IMR-90 (cell line): ENCODE measurements around the gene MAEA. TPM values are rescaled to one million over a fixed set of nuclear protein-coding genes. Genes with fewer than 3 reads are reported as not detected.

Experiments used
- ATAC-seq: fragments of 200-7000 bp; cut with Tn5 transposase; 2 replicates; pipeline ENCODE4 v1.9.1; 2020; ENCODE audit warnings: low read depth, mild to moderate bottlenecking, moderate library complexity
- BruUV-seq: library from RNA; stranded (reverse); fragments of 400-500 nt; replicated peaks from 2 replicates; lab custom pipeline; 2021; lab: Mats Ljungman, UMichigan
- CTCF ChIA-PET: fragments of 300-600 bp; formaldehyde crosslinking; extraction: SDS; loops from one replicate; lab custom pipeline; 2021; ENCODE audit warnings: antibody characterized with exemption; lab: Yijun Ruan, JAX
- POLR2A ChIA-PET: fragments of 300-600 bp; sonication (Branson Sonifier 250); formaldehyde crosslinking; loops from one replicate; lab custom pipeline; 2022; ENCODE audit warnings: antibody characterized with exemption; ENCODE audit not compliant: unreplicated experiment; lab: Charles Lee
- DNase-seq: peaks from one replicate; pipeline ENCODE4 v3.0.0; 2013
- H2AFZ ChIP-seq: replicated peaks from 2 replicates; pipeline ENCODE3; 2013; ENCODE audit warnings: low read length, mild to moderate bottlenecking; ENCODE audit not compliant: poor library complexity
- H2AK5ac ChIP-seq: 2 replicates; pipeline ENCODE4 v1.6.1; 2013; ENCODE audit warnings: low read depth, low read length, inconsistent platforms
- H2AK9ac ChIP-seq: replicated peaks from 2 replicates; pipeline ENCODE3; 2013; ENCODE audit warnings: mild to moderate bottlenecking, low read depth, low read length, moderate library complexity; ENCODE audit not compliant: poor library complexity
- H2BK120ac ChIP-seq: 2 replicates; pipeline ENCODE4 v1.6.1; 2013; ENCODE audit warnings: low read depth, low read length, inconsistent platforms
- H2BK15ac ChIP-seq: 3 replicates; pipeline ENCODE4 v1.6.1; 2013; ENCODE audit warnings: low read depth, low read length, inconsistent platforms
- H2BK20ac ChIP-seq: 2 replicates; pipeline ENCODE4 v1.6.1; 2013; ENCODE audit warnings: low read depth, mild to moderate bottlenecking, inconsistent platforms, low read length, moderate library complexity
- H2BK5ac ChIP-seq: 2 replicates; pipeline ENCODE4 v1.6.1; 2013; ENCODE audit warnings: mild to moderate bottlenecking, low read depth, low read length, inconsistent platforms; ENCODE audit not compliant: poor library complexity, severe bottlenecking
- H3K14ac ChIP-seq: replicated peaks from 2 replicates; pipeline ENCODE4 v1.6.1; 2013; ENCODE audit warnings: low read depth, low read length, inconsistent platforms
- H3K18ac ChIP-seq: 2 replicates; pipeline ENCODE4 v1.6.1; 2013; ENCODE audit warnings: low read depth, low read length, control low read depth
- H3K23ac ChIP-seq: 2 replicates; pipeline ENCODE4 v1.6.1; 2013; ENCODE audit warnings: low read depth, low read length, inconsistent platforms
- H3K27ac ChIP-seq: 2 replicates; pipeline ENCODE4 v1.5.1; 2013; ENCODE audit warnings: mild to moderate bottlenecking, control low read depth, low read length; ENCODE audit not compliant: insufficient read depth
- H3K27me3 ChIP-seq: 2 replicates; pipeline ENCODE4 v1.6.1; 2013; ENCODE audit warnings: low read length; ENCODE audit not compliant: control insufficient read depth, insufficient read depth
- H3K36me3 ChIP-seq: 2 replicates; pipeline ENCODE4 v1.6.1; 2013; ENCODE audit warnings: low read length, mixed read lengths; ENCODE audit not compliant: control insufficient read depth, insufficient read depth
- H3K4ac ChIP-seq: 2 replicates; pipeline ENCODE4 v1.6.1; 2013; ENCODE audit warnings: low read depth, low read length, inconsistent platforms
- H3K4me1 ChIP-seq: 2 replicates; pipeline ENCODE4 v1.6.1; 2013; ENCODE audit warnings: low read length, mixed read lengths; ENCODE audit not compliant: control insufficient read depth, insufficient read depth
- H3K4me2 ChIP-seq: 2 replicates; pipeline ENCODE4 v1.6.1; 2013; ENCODE audit warnings: low read depth, mild to moderate bottlenecking, control low read depth, low read length, moderate library complexity
- H3K4me3 ChIP-seq: 2 replicates; pipeline ENCODE4 v1.5.1; 2013; ENCODE audit warnings: low read depth, mild to moderate bottlenecking, control low read depth, low read length, moderate library complexity; ENCODE audit not compliant: insufficient read depth
- H3K56ac ChIP-seq: 2 replicates; pipeline ENCODE4 v1.6.1; 2013; ENCODE audit warnings: low read length, inconsistent platforms; ENCODE audit not compliant: insufficient read depth; ENCODE audit errors: extremely low read depth
- H3K79me1 ChIP-seq, 2 experiments: 2 replicates each; pipeline ENCODE4 v1.6.1; 2013; ENCODE audit warnings: low read length in 2 of 2, inconsistent platforms in 1 of 2, low read depth in 1 of 2
- H3K9ac ChIP-seq: 2 replicates; pipeline ENCODE4 v1.6.1; 2013; ENCODE audit warnings: low read depth, low read length, control low read depth
- H3K9me1 ChIP-seq: 2 replicates; pipeline ENCODE4 v1.6.1; 2013; ENCODE audit warnings: low read length, inconsistent platforms; ENCODE audit not compliant: insufficient read depth
- H3K9me3 ChIP-seq: 2 replicates; pipeline ENCODE4 v1.6.1; 2013; ENCODE audit warnings: low read length; ENCODE audit not compliant: control insufficient read depth, insufficient read depth
- H4K20me1 ChIP-seq: 2 replicates; pipeline ENCODE4 v1.6.1; 2013; ENCODE audit warnings: low read length, inconsistent platforms; ENCODE audit not compliant: insufficient read depth
- H4K5ac ChIP-seq: 2 replicates; pipeline ENCODE4 v1.6.1; 2013; ENCODE audit warnings: mild to moderate bottlenecking, low read depth, low read length, control low read depth
- H4K8ac ChIP-seq, 2 experiments: 2 replicates each; pipeline ENCODE4 v1.6.1; 2013; ENCODE audit warnings: low read depth in 2 of 2, low read length in 2 of 2, control low read depth in 1 of 2, inconsistent platforms in 1 of 2
- H4K91ac ChIP-seq: 2 replicates; pipeline ENCODE4 v1.6.1; 2013; ENCODE audit warnings: low read depth, low read length, inconsistent platforms; ENCODE audit not compliant: insufficient read depth
- CEBPB ChIP-seq: IDR thresholded peaks from 2 replicates; pipeline ENCODE4 v1.6.1; 2012; ENCODE audit warnings: low read depth, low read length, improper control_type of control experiment
- RAD21 ChIP-seq: IDR thresholded peaks from 2 replicates; pipeline ENCODE4 v1.6.1; 2012; ENCODE audit warnings: low read length, improper control_type of control experiment
- SMC3 ChIP-seq: fragments of 150-350 bp; IDR thresholded peaks from 2 replicates; pipeline ENCODE4 v1.6.1; 2016; ENCODE audit warnings: low read depth, mild to moderate bottlenecking, antibody characterized with exemption, low read length, moderate library complexity
- WGBS, 2 experiments: methylation state at CpG; one replicate each; pipeline versions ENCODE4 v1.1.5 to v1.1.7; 2013; ENCODE audit warnings: missing lambda C conversion rate in 2 of 2; ENCODE audit not compliant: insufficient read length in 1 of 2; ENCODE audit errors: extremely low coverage in 2 of 2; 5-methylcytosine and 5-hydroxymethylcytosine counted together
- dilution Hi-C: fragments of 300-500 bp; cut with HindIII; formaldehyde crosslinking; loops from one replicate; pipeline ENCODE4 v1.14.3; 2018; ENCODE audit warnings: low sequenced_read_pairs; ENCODE audit not compliant: unreplicated experiment
- in situ Hi-C: fragments of 300-500 bp; cut with MboI; formaldehyde crosslinking; loops from 3 replicates; pipeline ENCODE4 v1.14.3; 2019; ENCODE audit warnings: low sequenced_read_pairs, inconsistent platforms, mixed read lengths
- intact Hi-C: fragments of 100-400 bp; cut with micrococcal nuclease; formaldehyde crosslinking; loops from 2 replicates; pipeline ENCODE4 v1.10.0; 2022
- polyA plus RNA-seq, 3 experiments: library from polyadenylated mRNA; depleted of rRNA; stranded (reverse); fragments of >200 nt; gene quantifications; 2 replicates each; pipeline ENCODE4 v1.2.3, GENCODE V29; 2012; ENCODE audit warnings: low replicate concordance in 1 of 3
- total RNA-seq: library from RNA; depleted of rRNA; stranded (reverse); fragments of >200 nt; gene quantifications from 2 replicates; pipeline ENCODE4 v1.2.3, GENCODE V29; 2012
- TF ChIP-seq, protein P1 (sequence below): conservative IDR thresholded peaks from 2 replicates; pipeline ENCODE4 v1.5.1; 2012; ENCODE audit warnings: mild to moderate bottlenecking, low read depth, low read length, improper control_type of control experiment

Gene MAEA
- total and polyA plus RNA-seq, 2 of the 4 experiments (the other 2 are of a cell fraction) = 61.5 to 108 TPM

DNA sequence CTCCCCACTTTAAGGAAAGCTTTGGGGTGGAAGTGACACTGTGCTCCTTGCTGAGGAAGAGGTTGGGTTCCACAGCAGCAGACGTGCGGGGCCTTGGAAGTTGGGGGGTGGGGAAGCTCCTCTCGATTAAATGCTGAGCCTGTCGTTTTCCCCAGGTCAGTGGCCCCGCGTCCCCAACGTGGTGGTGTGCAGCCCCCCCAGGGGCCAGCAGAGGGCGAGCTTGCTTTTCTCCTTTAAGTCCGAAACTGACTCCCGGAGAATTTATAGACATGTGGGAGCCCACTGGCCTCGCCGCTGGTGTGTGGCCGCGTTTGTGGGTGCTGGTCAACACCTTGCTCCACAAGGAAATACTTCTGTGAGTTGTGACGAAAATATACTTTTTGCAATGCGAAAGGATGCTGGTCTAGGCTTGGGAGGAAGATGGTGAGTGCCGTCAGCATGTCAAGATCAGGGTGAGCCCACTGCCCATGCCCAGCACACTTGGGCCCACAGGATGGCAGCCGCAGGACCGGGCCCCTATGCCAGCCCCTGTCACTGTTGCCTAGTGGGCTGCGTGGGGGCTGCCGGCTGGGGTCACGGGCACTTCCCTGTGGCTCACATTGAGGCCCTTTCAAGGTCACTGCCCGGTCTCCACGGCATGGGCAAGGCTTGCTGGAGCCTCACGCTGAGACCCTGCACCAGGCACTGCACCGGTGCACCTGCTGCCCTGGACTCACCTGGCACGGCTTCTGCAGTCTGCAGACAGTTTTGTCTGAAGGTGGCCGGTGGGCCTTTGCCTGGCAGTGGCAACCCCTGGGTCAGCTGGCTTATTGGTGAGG is 66.7 kb downstream of the MAEA start:
- Histone ChIP-seq H3K4ac (no peak overlapping the region), H2BK20ac (no peak overlapping the region), H3K27me3 (no peaks in the 10 kb centered on the region), H3K9me1 (no peaks in the 10 kb centered on the region), H3K4me2 (no peak overlapping the region), H3K9me3 (no peaks in the 10 kb centered on the region), H3K14ac (no peak overlapping the region), H2BK15ac (no peak overlapping the region), H3K4me3 (no peak overlapping the region), H2BK5ac (no peak overlapping the region), H2AK9ac (no peak overlapping the region), H3K27ac (no peak overlapping the region), H3K9ac (no peak overlapping the region), H3K79me1 (no peaks in the 10 kb centered on the region; a peak in 1 of 4 replicates), H3K36me3 (peaks cover 43% of the 10 kb centered on the region), H4K20me1 (peaks cover 4% of the 10 kb centered on the region; the same call in 1 of the 2 replicates), H4K8ac (no peak overlapping the region), H2AK5ac (no peak overlapping the region), H3K4me1 (0 out of 2 replicates have a peak, but pooled peaks cover 2% of the 10 kb centered on the region), H4K5ac (no peak overlapping the region), H2AFZ (peak overlapping the region; percentile 75), H2BK120ac (no peak overlapping the region), H3K23ac (no peak overlapping the region), H3K18ac (no peak overlapping the region), H4K91ac (no peak overlapping the region), H3K56ac (no peak overlapping the region)
- TF ChIP-seq RAD21 (peak; percentile 66), CEBPB (no peak), SMC3 (peak; percentile 70)
- TF ChIP-seq, protein P1, sequence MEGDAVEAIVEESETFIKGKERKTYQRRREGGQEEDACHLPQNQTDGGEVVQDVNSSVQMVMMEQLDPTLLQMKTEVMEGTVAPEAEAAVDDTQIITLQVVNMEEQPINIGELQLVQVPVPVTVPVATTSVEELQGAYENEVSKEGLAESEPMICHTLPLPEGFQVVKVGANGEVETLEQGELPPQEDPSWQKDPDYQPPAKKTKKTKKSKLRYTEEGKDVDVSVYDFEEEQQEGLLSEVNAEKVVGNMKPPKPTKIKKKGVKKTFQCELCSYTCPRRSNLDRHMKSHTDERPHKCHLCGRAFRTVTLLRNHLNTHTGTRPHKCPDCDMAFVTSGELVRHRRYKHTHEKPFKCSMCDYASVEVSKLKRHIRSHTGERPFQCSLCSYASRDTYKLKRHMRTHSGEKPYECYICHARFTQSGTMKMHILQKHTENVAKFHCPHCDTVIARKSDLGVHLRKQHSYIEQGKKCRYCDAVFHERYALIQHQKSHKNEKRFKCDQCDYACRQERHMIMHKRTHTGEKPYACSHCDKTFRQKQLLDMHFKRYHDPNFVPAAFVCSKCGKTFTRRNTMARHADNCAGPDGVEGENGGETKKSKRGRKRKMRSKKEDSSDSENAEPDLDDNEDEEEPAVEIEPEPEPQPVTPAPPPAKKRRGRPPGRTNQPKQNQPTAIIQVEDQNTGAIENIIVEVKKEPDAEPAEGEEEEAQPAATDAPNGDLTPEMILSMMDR = peak; percentile 76
- ATAC-seq = peak; percentile 65
- DNase-seq = peak; percentile 32
- intact Hi-C loops = loop anchor here (1.0 to 5.0 kb wide), 3 partner anchors 156 to 273 kb away; no protein-coding TSS in a partner anchor
- in situ Hi-C loops = loop anchor here (10.0 kb wide), 1 partner anchor 278 kb away; no protein-coding TSS in a partner anchor
- no TSS peak for BruUV-seq
- 53% methylated on average over 10 of the region's 28 CpGs; no CpG with 5 or more reads in 1 of the 2 experiments for WGBS, 2 experiments
- dilution Hi-C loops = no loop called here
- ChIA-PET POLR2A (interaction anchor here (1.1 kb wide), 1 partner anchor 10 kb away, joined by 3 read pairs; the partner anchor contains the start of gene UVSSA), CTCF (interaction anchor here (1.3 kb wide), 1 partner anchor 11 kb away, joined by 3 read pairs; no protein-coding TSS in a partner anchor)
